Right atrium auricular region (tissue), 2 donors: Measurements from ENCODE around the gene HLA-B. TPM values are rescaled to one million over a fixed set of nuclear protein-coding genes. Genes with fewer than 3 reads are reported as not detected.
"Not testable (repeated sequence)": the region's sequence is repeated elsewhere in the genome, so short reads cannot be mapped to it uniquely, and the experiment has no call there.

Source experiments
- DNase-seq: peaks from one replicate; pipeline ENCODE4 v3.0.0-alpha.2; 2019; ENCODE audit warnings: low spot score
- H3K27ac ChIP-seq, 2 donors: fragments of 200-600 bp; sonication (generic); 1 replicate in 1 of 2; 2 replicates in 1 of 2; pipeline ENCODE4 v1.5.1; 2016 to 2019
- H3K27me3 ChIP-seq, 2 donors: fragments of 200-600 bp; sonication (generic); one replicate each; pipeline versions ENCODE4 v1.5.1 to v1.6.0; 2017 to 2019
- H3K36me3 ChIP-seq: fragments of 200-600 bp; sonication (generic); one replicate; pipeline ENCODE4 v1.5.1; 2016
- H3K4me1 ChIP-seq, 2 donors: fragments of 200-600 bp; sonication (generic); one replicate each; pipeline versions ENCODE4 v1.5.1 to v1.6.0; 2017 to 2019
- H3K4me3 ChIP-seq, 2 donors: fragments of 200-600 bp; sonication (generic); 1 replicate in 1 of 2; 2 replicates in 1 of 2; pipeline ENCODE4 v1.5.1; 2017 to 2019; ENCODE audit warnings: mild to moderate bottlenecking in 1 of 2, moderate library complexity in 1 of 2
- H3K9me3 ChIP-seq, 2 donors: fragments of 200-600 bp; sonication (generic); one replicate each; pipeline ENCODE4 v1.5.1; 2019
- total RNA-seq, 2 donors: library from RNA; depleted of rRNA; stranded (reverse); fragments of >200 nt; gene quantifications; one replicate each; pipeline ENCODE4 v1.1.0, GENCODE V29; 2016
- TF ChIP-seq, protein P1 (sequence below), 2 donors: fragments of 200-600 bp; sonication (generic); IDR thresholded peaks; one replicate each; pipeline ENCODE4 v1.5.1; 2019; ENCODE audit warnings: antibody characterized with exemption in 2 of 2

HLA-B gene
- total RNA-seq, 2 donors from 2014 or later: 297 to 584 TPM

DNA sequence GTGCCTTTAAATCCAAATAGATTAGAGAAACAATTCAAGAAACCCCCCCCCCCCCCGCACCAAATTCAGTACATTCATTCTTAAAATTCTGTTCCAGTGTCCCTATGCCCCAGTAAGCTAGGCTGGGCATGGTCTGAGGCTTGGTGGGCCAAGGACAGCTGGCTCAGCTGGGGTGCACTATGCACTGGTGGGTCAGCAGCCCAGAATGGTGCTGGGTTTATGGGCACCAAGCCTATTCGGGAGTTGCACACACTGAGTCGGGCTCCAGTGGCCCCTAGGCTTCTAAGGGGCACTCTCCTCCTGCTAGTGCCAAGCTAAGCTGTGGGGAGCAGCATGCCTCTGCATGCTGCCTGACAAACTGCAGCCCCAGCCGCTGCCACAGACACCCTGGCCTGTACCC, 20.1 kb upstream of the HLA-B start:
- Histone ChIP-seq H3K36me3 (no peaks in the 10 kb centered on the region), H3K4me3 (no peak overlapping the region), H3K27me3 (no peaks in the 10 kb centered on the region), H3K4me1 (no peaks in the 10 kb centered on the region), H3K9me3 (peaks cover 0 to 9% of the 10 kb centered on the region in 2 donors), H3K27ac (no peak overlapping the region)
- DNase-seq: no peak
- TF ChIP-seq, protein P1, sequence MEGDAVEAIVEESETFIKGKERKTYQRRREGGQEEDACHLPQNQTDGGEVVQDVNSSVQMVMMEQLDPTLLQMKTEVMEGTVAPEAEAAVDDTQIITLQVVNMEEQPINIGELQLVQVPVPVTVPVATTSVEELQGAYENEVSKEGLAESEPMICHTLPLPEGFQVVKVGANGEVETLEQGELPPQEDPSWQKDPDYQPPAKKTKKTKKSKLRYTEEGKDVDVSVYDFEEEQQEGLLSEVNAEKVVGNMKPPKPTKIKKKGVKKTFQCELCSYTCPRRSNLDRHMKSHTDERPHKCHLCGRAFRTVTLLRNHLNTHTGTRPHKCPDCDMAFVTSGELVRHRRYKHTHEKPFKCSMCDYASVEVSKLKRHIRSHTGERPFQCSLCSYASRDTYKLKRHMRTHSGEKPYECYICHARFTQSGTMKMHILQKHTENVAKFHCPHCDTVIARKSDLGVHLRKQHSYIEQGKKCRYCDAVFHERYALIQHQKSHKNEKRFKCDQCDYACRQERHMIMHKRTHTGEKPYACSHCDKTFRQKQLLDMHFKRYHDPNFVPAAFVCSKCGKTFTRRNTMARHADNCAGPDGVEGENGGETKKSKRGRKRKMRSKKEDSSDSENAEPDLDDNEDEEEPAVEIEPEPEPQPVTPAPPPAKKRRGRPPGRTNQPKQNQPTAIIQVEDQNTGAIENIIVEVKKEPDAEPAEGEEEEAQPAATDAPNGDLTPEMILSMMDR (IDR thresholded peaks at IDR 0.05): no peak

DNA sequence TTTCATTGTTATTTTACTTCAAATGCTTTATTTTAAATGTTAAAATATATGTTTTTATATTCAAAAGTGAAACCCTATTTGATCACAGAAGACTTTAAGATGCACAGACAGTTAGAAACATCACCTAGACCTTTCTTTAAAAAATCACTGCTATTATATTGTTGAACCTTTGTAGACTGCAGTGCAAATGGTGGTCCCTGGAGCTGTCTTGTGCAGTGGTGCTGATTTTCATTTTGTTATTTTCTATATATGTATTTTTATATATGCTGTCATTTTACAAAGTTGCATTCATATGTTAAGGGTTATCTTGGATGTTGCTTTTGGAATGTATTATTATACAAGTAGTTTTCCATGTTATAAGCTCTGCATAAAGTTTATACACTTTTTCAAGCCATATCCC, 18.7 kb upstream of the HLA-B start:
- Histone ChIP-seq H3K27me3 (no peaks in the 10 kb centered on the region), H3K27ac (no peak overlapping the region), H3K36me3 (no peaks in the 10 kb centered on the region), H3K9me3 (peaks cover 0 to 12% of the 10 kb centered on the region in 2 donors), H3K4me1 (no peaks in the 10 kb centered on the region), H3K4me3 (no peak overlapping the region)
- TF ChIP-seq, protein P1 (IDR thresholded peaks at IDR 0.05): no peak
- DNase-seq: no peak

DNA sequence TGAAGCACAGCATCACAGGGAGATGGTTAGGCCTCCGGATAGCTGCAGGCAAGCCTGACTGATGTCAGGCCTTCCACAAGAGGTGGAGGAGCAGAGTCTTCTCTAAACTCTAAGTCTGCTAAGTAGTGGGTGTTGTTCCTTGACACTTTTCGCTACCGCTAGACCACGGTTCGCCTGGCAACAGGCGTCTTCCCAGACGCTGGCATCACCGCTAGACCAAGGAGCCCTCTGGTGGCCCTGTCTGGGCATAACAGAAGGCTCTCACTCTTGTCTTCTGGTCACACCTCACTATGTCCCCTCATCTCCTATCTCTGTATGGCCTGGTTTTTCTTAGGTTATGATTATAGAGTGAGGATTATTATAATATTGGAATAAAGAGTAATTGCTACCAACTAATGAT, 17.1 kb upstream of the HLA-B start:
- not testable (repeated sequence) for H3K4me3 ChIP-seq, H3K27me3 ChIP-seq, H3K36me3 ChIP-seq, DNase-seq, H3K27ac ChIP-seq, H3K4me1 ChIP-seq
- peaks cover 0 to 12% of the 10 kb centered on the region in 2 donors for H3K9me3 ChIP-seq

DNA sequence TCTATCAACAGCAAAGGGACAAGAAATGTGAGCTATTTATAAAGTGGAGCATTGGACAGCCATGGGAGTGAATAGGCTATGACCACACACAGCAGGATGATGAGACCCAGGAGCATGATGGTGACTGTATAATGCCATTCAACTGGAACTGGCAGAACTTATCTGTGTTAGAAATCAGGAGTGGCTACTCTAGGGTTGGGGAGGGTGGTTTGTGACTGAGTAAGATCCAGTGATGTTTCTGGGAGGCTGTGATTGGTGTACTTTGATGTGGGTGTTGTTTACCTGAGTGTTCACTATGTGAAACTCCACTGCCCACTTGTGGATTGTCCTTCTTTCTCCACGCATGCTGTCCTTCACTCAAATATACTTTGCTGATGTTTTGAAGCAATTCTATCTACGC, 11.5 kb upstream of the HLA-B start:
- no peak overlapping the region for H3K4me3 ChIP-seq
- peaks cover 0 to 12% of the 10 kb centered on the region in 2 donors for H3K9me3 ChIP-seq
- no peaks in the 10 kb centered on the region for H3K4me1 ChIP-seq
- TF ChIP-seq, protein P1 (IDR thresholded peaks at IDR 0.05): no peak
- no peak for DNase-seq
- no peak overlapping the region for H3K27ac ChIP-seq
- no peaks in the 10 kb centered on the region for H3K27me3 ChIP-seq
- no peaks in the 10 kb centered on the region for H3K36me3 ChIP-seq

DNA sequence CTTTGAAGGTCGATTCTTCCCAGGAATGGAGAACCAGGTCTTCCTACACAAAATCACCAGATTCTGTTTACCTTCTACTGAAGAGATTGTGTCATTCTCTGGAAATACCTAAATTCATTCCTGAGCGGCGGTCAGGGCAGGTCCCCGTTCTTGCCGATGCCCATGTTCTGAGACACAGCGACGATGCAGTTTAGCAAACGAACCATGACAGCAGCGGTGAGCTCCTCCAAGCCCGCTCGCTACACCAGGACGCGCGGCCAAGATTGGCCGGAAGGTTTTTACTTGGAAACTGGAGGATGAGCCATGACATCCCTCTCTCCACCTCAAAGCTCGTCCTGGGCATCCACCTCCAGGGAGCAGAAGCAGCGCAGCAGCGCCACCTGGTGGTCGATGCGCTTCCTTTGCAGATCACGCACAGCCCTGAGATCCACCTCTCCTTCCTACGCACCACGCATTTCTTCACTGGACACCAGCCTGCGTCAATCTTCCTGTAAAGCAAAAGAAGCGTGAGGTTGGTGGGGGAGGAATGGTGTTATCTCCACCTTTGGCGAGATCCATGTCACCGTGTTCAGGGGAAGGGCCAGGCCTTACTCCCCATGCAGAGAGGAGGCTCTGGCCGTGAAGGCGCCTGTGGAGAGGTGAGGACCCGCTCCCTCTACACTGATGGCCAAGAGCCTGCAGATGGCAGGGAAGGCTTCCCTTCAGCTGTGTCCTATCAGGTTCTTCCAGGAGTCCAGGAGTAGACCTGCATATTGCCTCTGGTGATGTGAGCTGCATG, 9.9 kb upstream of the HLA-B start:
- DNase-seq: peak; percentile 84
- Histone ChIP-seq H3K9me3 (peaks cover 0 to 2% of the 10 kb centered on the region in 2 donors), H3K4me3 (peak overlapping the region in 1 of 2 donors; percentile 33), H3K27ac (no peak overlapping the region), H3K4me1 (no peaks in the 10 kb centered on the region), H3K27me3 (no peaks in the 10 kb centered on the region), H3K36me3 (no peaks in the 10 kb centered on the region)
- TF ChIP-seq, protein P1 (IDR thresholded peaks at IDR 0.05): peak; percentile 90 to 92

DNA sequence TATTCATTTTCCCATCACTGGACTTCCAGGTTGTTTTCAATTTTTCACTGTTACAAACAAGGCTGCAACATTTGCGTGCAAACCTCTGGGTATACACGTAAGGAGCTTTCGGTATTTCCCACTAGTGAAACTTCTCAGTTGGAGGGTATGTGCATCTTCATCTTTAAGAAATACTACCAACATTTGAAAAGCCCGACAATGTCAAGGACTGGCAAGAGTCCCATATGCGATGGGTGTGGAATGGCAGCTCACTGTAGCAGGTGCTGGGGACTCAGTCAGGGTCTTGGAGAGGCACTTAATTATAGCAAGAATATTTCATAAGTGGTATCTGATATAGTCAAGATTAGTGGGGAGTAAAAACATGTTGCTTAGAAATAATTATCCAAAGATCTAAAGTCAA, 8.9 kb upstream of the HLA-B start:
- H3K9me3 ChIP-seq: no peaks in the 10 kb centered on the region
- no peak overlapping the region for H3K4me3 ChIP-seq
- DNase-seq: no peak
- H3K27me3 ChIP-seq: no peaks in the 10 kb centered on the region
- TF ChIP-seq, protein P1 (IDR thresholded peaks at IDR 0.05): no peak
- H3K36me3 ChIP-seq: no peaks in the 10 kb centered on the region
- H3K4me1 ChIP-seq: no peaks in the 10 kb centered on the region
- H3K27ac ChIP-seq: no peak overlapping the region
